HL-60 (cell line): ENCODE data around the gene HAT1.

ENCODE experiments used
- DNase-seq, 2 experiments: peaks; one replicate each; pipeline ENCODE4 v3.0.0-alpha.2; 2010 to 2020; ENCODE audit warnings: low read depth in 1 of 2, low spot score in 1 of 2
- H3K27ac ChIP-seq: fragments of 250-450 bp; sonication (Bioruptor Pico); replicated peaks from 2 replicates; pipeline ENCODE4 v1.5.1; 2020; ENCODE audit warnings: mild to moderate bottlenecking, moderate library complexity
- H3K27me3 ChIP-seq: fragments of 250-450 bp; sonication (Bioruptor Pico); 2 replicates; pipeline ENCODE4 v1.5.1; 2021; ENCODE audit warnings: mild to moderate bottlenecking, moderate library complexity; ENCODE audit not compliant: insufficient read depth, poor library complexity, severe bottlenecking
- H3K4me3 ChIP-seq: replicated peaks from 2 replicates; pipeline ENCODE4 v1.5.1; 2011; ENCODE audit warnings: mild to moderate bottlenecking, control low read depth, low read length; ENCODE audit not compliant: insufficient read depth
- GABPA ChIP-seq: IDR thresholded peaks from 2 replicates; pipeline ENCODE4 v1.6.1; 2012; ENCODE audit warnings: low read depth
- POLR2AphosphoS5 ChIP-seq: IDR thresholded peaks from 2 replicates; pipeline ENCODE4 v1.6.1; 2012; ENCODE audit warnings: low read depth
- REST ChIP-seq: IDR thresholded peaks from 2 replicates; pipeline ENCODE4 v1.6.1; 2012; ENCODE audit warnings: low read depth; ENCODE audit not compliant: insufficient replicate concordance
- SPI1 ChIP-seq: IDR thresholded peaks from 2 replicates; pipeline ENCODE4 v1.6.1; 2012; ENCODE audit warnings: low read depth, mild to moderate bottlenecking, borderline replicate concordance
- TF ChIP-seq, protein P1 (sequence below): IDR thresholded peaks from one replicate; pipeline ENCODE4 v1.5.1; 2011; ENCODE audit warnings: low read length, control low read depth, inconsistent platforms; ENCODE audit not compliant: insufficient read depth

The HAT1 gene

DNA sequence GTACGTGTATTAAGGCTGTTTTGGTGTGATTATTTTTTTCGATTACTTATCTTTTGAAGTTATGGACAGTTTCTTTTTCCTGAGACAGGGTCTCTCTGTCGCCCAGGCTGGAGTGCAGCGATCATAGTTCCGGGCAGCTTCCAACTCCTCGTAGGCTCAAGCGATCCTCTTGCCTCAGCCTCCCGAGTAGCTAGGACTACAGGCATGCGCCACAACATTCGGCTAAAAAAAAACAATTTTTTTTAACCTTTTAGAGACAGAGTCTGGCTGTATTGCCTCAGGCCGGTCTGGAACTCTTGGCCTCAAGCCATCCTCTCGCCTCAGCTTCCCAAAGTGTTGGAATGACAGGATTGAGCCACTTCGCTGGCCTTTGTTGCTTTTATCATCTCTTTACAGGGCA lies 945 bp downstream of the HAT1 start:
- peak overlapping the region; percentile 96 for H3K27ac ChIP-seq
- peak; percentile 44 to 45 for DNase-seq
- peak overlapping the region; percentile 80 for H3K4me3 ChIP-seq
- no peak for TF ChIP-seq POLR2AphosphoS5
- peak; percentile 34; the same call in 1 of the 2 replicates for TF ChIP-seq GABPA
- no peak for TF ChIP-seq SPI1
- TF ChIP-seq, protein P1, sequence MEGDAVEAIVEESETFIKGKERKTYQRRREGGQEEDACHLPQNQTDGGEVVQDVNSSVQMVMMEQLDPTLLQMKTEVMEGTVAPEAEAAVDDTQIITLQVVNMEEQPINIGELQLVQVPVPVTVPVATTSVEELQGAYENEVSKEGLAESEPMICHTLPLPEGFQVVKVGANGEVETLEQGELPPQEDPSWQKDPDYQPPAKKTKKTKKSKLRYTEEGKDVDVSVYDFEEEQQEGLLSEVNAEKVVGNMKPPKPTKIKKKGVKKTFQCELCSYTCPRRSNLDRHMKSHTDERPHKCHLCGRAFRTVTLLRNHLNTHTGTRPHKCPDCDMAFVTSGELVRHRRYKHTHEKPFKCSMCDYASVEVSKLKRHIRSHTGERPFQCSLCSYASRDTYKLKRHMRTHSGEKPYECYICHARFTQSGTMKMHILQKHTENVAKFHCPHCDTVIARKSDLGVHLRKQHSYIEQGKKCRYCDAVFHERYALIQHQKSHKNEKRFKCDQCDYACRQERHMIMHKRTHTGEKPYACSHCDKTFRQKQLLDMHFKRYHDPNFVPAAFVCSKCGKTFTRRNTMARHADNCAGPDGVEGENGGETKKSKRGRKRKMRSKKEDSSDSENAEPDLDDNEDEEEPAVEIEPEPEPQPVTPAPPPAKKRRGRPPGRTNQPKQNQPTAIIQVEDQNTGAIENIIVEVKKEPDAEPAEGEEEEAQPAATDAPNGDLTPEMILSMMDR: no peak
- TF ChIP-seq REST: no peak
- no peaks in the 10 kb centered on the region for H3K27me3 ChIP-seq

DNA sequence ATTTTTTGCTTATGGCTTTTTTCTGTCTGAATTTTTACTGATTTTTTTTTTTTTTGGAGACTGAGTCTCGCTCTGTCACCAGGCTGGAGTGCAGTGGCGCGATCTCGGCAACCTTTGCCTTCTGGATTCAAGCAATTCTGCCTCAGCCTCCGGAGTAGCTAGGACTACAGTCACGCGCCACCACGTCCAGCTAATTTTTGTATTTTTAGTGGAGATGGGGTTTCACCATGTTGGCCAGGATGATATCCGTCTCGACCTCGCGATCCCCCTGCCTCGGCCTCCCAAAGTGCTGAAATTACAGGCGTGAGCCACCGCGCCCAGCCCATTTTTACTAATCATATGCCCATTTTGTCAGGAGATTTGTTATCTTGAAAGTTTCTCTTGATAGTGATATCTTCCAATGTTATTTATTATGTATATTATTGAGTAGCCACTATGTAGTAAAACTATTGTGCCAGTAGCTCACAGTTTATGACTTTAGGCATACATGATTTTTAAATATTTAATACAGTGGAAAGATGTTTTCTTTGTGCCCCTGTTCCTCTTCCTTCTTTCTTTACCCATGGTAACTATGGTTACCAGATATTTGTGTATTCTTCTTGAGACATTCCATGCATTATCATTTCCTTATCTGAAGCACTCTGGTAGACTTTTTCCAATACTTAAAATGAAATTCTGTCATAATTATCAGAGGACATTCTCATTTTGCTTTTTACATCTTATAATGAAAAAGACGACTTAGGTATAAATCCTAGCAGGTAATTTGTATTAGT lies 2.1 kb downstream of the HAT1 start:
- DNase-seq: no peak
- TF ChIP-seq SPI1 (peak; percentile 11; the same call in 1 of the 2 replicates), REST (no peak), POLR2AphosphoS5 (no peak)
- TF ChIP-seq, protein P1: no peak
- Histone ChIP-seq H3K4me3 (no peak overlapping the region), H3K27ac (peak overlapping the region; percentile 36; the same call in 1 of the 2 replicates), H3K27me3 (no peaks in the 10 kb centered on the region)

GRCh38 chr2:171930385-171930784 lies 8.1 kb downstream of the HAT1 start:
- Histone ChIP-seq H3K27me3 (no peaks in the 10 kb centered on the region), H3K4me3 (no peak overlapping the region), H3K27ac (no peak overlapping the region)
- TF ChIP-seq POLR2AphosphoS5 (no peak), SPI1 (no peak), REST (no peak), GABPA (no peak)
- TF ChIP-seq, protein P1: no peak
- DNase-seq: no peak
